Vagina (tissue), 2 donors: ENCODE results near the gene PTN. TPM values are rescaled to one million over a fixed set of nuclear protein-coding genes. Genes with fewer than 3 reads are reported as not detected.

Source experiments
- DNase-seq, 2 donors: peaks; one replicate each; pipeline ENCODE4 v3.0.0-alpha.2; 2017; ENCODE audit errors: extremely low spot score in 2 of 2
- H3K27ac ChIP-seq: fragments of 200-600 bp; sonication (generic); one replicate; pipeline ENCODE4 v1.5.1; 2019
- H3K27me3 ChIP-seq: fragments of 200-600 bp; sonication (generic); one replicate; pipeline ENCODE4 v1.5.1; 2019
- H3K36me3 ChIP-seq, 2 donors: fragments of 200-600 bp; sonication (generic); one replicate each; pipeline ENCODE4 v1.5.1; 2017 to 2019
- H3K4me1 ChIP-seq: fragments of 200-600 bp; sonication (generic); one replicate; pipeline ENCODE4 v1.5.1; 2019
- H3K4me3 ChIP-seq, 2 donors: fragments of 200-600 bp; sonication (generic); 1 replicate in 1 of 2; 2 replicates in 1 of 2; pipeline ENCODE4 v1.5.1; 2016 to 2019
- H3K9me3 ChIP-seq: fragments of 200-600 bp; sonication (generic); one replicate; pipeline ENCODE4 v1.5.1; 2019
- CTCF ChIP-seq, 3 experiments: fragments of 450-650 bp in 2 of 3; fragments of 200-600 bp in 1 of 3; sonication (generic) in 1 of 3; IDR thresholded peaks; one replicate each; pipeline ENCODE4 v1.5.1; 2017 to 2019; ENCODE audit warnings: antibody characterized with exemption in 3 of 3, mild to moderate bottlenecking in 2 of 3, moderate library complexity in 2 of 3
- POLR2A ChIP-seq, 2 donors: fragments of 450-650 bp; IDR thresholded peaks; one replicate each; pipeline ENCODE4 v1.6.1; 2017; ENCODE audit warnings: antibody characterized with exemption in 2 of 2, mild to moderate bottlenecking in 2 of 2, moderate library complexity in 2 of 2
- POLR2AphosphoS5 ChIP-seq, 2 donors: sonication (generic); formaldehyde crosslinking; IDR thresholded peaks; one replicate each; pipeline ENCODE4 v1.9.0; 2017; ENCODE audit warnings: antibody characterized with exemption in 2 of 2, mild to moderate bottlenecking in 2 of 2, low read depth in 1 of 2; ENCODE audit not compliant: insufficient read depth in 1 of 2
- intact Hi-C: fragments of 100-400 bp; cut with DNase I; formaldehyde crosslinking; loops from one replicate; pipeline ENCODE4 v1.15.1; 2023
- total RNA-seq: library from RNA; depleted of rRNA; stranded (reverse); fragments of >200 nt; gene quantifications from one replicate; pipeline ENCODE4 v1.2.3, GENCODE V29; 2016

Gene PTN
- total RNA-seq, 1 donor from 2014 or later = 48.4 TPM

GRCh38 chr7:137289101-137289500 is 54.4 kb downstream of the PTN start:
- Histone ChIP-seq H3K27me3 (no peaks in the 10 kb centered on the region), H3K4me3 (no peak overlapping the region), H3K36me3 (no peaks in the 10 kb centered on the region), H3K9me3 (no peaks in the 10 kb centered on the region), H3K27ac (no peak overlapping the region), H3K4me1 (no peaks in the 10 kb centered on the region)
- no peak for DNase-seq
- intact Hi-C loops = no loop called here
- TF ChIP-seq CTCF (IDR thresholded peaks at IDR 0.05) (no peak), POLR2AphosphoS5 (IDR thresholded peaks at IDR 0.05; ENCODE audit: insufficient read depth in 1 of 2, low read depth in 1 of 2) (no peak), POLR2A (IDR thresholded peaks at IDR 0.05) (no peak)

- no peak for TF ChIP-seq CTCF (IDR thresholded peaks at IDR 0.05)
- no peak for TF ChIP-seq POLR2AphosphoS5 (IDR thresholded peaks at IDR 0.05; ENCODE audit: insufficient read depth in 1 of 2, low read depth in 1 of 2)
- no peak for TF ChIP-seq POLR2A (IDR thresholded peaks at IDR 0.05)
- Histone ChIP-seq H3K27me3 (no peaks in the 10 kb centered on the region), H3K36me3 (no peaks in the 10 kb centered on the region), H3K9me3 (no peaks in the 10 kb centered on the region), H3K4me1 (no peaks in the 10 kb centered on the region), H3K4me3 (no peak overlapping the region), H3K27ac (no peak overlapping the region)
- intact Hi-C loops = no loop called here
- DNase-seq = no peak
Observed at GRCh38 chr7:137287651-137288258, 55.8 kb downstream of the PTN start.

GRCh38 chr7:137283153-137283552 is 60.4 kb downstream of the PTN start:
- H3K4me3 ChIP-seq = no peak overlapping the region
- intact Hi-C loops = no loop called here
- no peaks in the 10 kb centered on the region for H3K9me3 ChIP-seq
- H3K4me1 ChIP-seq = no peaks in the 10 kb centered on the region
- H3K36me3 ChIP-seq = no peaks in the 10 kb centered on the region
- no peak overlapping the region for H3K27ac ChIP-seq
- no peak for DNase-seq
- H3K27me3 ChIP-seq = no peaks in the 10 kb centered on the region
- no peak for TF ChIP-seq CTCF (IDR thresholded peaks at IDR 0.05)

GRCh38 chr7:137282043-137282442 is 61.5 kb downstream of the PTN start:
- no peak for DNase-seq
- intact Hi-C loops = no loop called here
- Histone ChIP-seq H3K27me3 (no peaks in the 10 kb centered on the region), H3K4me3 (no peak overlapping the region), H3K36me3 (no peaks in the 10 kb centered on the region), H3K4me1 (no peaks in the 10 kb centered on the region), H3K27ac (no peak overlapping the region), H3K9me3 (no peaks in the 10 kb centered on the region)
- TF ChIP-seq POLR2AphosphoS5 (IDR thresholded peaks at IDR 0.05; ENCODE audit: insufficient read depth in 1 of 2, low read depth in 1 of 2) (no peak), POLR2A (IDR thresholded peaks at IDR 0.05) (no peak), CTCF (IDR thresholded peaks at IDR 0.05) (no peak)

- H3K4me1 ChIP-seq = no peaks in the 10 kb centered on the region
- no peaks in the 10 kb centered on the region for H3K9me3 ChIP-seq
- DNase-seq = no peak
- TF ChIP-seq POLR2AphosphoS5 (IDR thresholded peaks at IDR 0.05; ENCODE audit: insufficient read depth in 1 of 2, low read depth in 1 of 2) (no peak), CTCF (IDR thresholded peaks at IDR 0.05) (no peak), POLR2A (IDR thresholded peaks at IDR 0.05) (no peak)
- no peak overlapping the region for H3K4me3 ChIP-seq
- intact Hi-C loops = no loop called here
- H3K27ac ChIP-seq = no peak overlapping the region
- no peaks in the 10 kb centered on the region for H3K27me3 ChIP-seq
- no peaks in the 10 kb centered on the region for H3K36me3 ChIP-seq
Observed at GRCh38 chr7:137276189-137276588, 67.3 kb downstream of the PTN start.
